Keratinocyte (primary cell): ENCODE measurements around the gene STON2.

Experiments
- EZH2 ChIP-seq: IDR thresholded peaks from one replicate; pipeline ENCODE4 v1.6.1; 2012; ENCODE audit warnings: inconsistent platforms, mild to moderate bottlenecking, low read length, moderate library complexity
- TF ChIP-seq, protein P1 (sequence below), 3 experiments: IDR thresholded peaks in 1 of 3; conservative IDR thresholded peaks in 1 of 3; optimal IDR thresholded peaks in 1 of 3; 2 replicates in 2 of 3; 3 replicates in 1 of 3; pipeline versions ENCODE3 to v1.5.1; 2011; ENCODE audit warnings: low read length in 3 of 3, mild to moderate bottlenecking in 3 of 3, moderate library complexity in 2 of 3, control low read depth in 1 of 3, inconsistent platforms in 1 of 3; ENCODE audit not compliant: insufficient read depth in 2 of 3; ENCODE audit errors: extremely low read depth in 1 of 3

DNA sequence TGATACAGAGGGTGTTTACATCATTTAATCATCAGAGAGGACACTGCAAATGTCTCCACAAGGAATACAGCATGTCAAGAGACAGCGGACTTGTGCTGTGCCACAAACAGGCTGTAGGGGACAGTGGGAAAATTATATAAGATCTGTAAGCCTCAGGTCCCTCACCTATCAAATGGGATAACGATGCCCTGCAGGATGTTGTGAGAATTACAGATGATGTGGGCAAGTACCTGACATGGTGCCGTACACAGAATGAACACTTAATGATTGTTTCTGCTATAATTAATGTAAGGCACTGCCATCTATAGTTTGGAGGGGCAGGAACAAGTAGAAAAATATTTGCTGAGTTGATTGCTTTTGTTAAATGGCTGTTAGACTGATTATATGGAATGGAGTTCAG, 97.5 kb downstream of the STON2 start:
- TF ChIP-seq, protein P1, sequence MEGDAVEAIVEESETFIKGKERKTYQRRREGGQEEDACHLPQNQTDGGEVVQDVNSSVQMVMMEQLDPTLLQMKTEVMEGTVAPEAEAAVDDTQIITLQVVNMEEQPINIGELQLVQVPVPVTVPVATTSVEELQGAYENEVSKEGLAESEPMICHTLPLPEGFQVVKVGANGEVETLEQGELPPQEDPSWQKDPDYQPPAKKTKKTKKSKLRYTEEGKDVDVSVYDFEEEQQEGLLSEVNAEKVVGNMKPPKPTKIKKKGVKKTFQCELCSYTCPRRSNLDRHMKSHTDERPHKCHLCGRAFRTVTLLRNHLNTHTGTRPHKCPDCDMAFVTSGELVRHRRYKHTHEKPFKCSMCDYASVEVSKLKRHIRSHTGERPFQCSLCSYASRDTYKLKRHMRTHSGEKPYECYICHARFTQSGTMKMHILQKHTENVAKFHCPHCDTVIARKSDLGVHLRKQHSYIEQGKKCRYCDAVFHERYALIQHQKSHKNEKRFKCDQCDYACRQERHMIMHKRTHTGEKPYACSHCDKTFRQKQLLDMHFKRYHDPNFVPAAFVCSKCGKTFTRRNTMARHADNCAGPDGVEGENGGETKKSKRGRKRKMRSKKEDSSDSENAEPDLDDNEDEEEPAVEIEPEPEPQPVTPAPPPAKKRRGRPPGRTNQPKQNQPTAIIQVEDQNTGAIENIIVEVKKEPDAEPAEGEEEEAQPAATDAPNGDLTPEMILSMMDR (optimal IDR thresholded peaks at IDR 0.05 in 1 of 3, IDR thresholded peaks at IDR 0.05 in 1 of 3, conservative IDR thresholded peaks at IDR 0.05 in 1 of 3; ENCODE audit: extremely low read depth in 1 of 3, insufficient read depth in 2 of 3, low read length in 3 of 3): peak in 2 of 3 experiments; percentile 14 to 21
- TF ChIP-seq EZH2: no peak
